Type B pancreatic cell (in vitro differentiated cells): ENCODE results near the gene IL3RA. TPM values are rescaled to one million over a fixed set of nuclear protein-coding genes. Genes with fewer than 3 reads are reported as not detected.

ENCODE experiments used
- DNase-seq: peaks from one replicate; pipeline ENCODE4 v3.0.0; 2021; ENCODE audit warnings: mixed read lengths; ENCODE audit not compliant: unreplicated experiment; ENCODE audit errors: extremely low spot score
- H3K27ac Mint-ChIP-seq: 2 replicates; pipeline ENCODE4 v1.8.0; 2021; ENCODE audit warnings: mild to moderate bottlenecking, mixed read lengths
- H3K27me3 Mint-ChIP-seq: 2 replicates; pipeline ENCODE4 v1.8.0; 2021; ENCODE audit warnings: mixed read lengths
- H3K36me3 Mint-ChIP-seq: 2 replicates; pipeline ENCODE4 v1.8.0; 2021; ENCODE audit warnings: mixed read lengths
- H3K4me1 Mint-ChIP-seq: one replicate; pipeline ENCODE4 v1.8.0; 2021; ENCODE audit warnings: mixed read lengths; ENCODE audit not compliant: unreplicated experiment
- H3K4me3 Mint-ChIP-seq: 2 replicates; pipeline ENCODE4 v1.8.0; 2021; ENCODE audit warnings: mild to moderate bottlenecking, mixed read lengths
- H3K9me3 Mint-ChIP-seq: 2 replicates; pipeline ENCODE4 v1.8.0; 2021; ENCODE audit warnings: mixed read lengths
- total RNA-seq: library from RNA; stranded (reverse); gene quantifications from 2 replicates; pipeline ENCODE4 v1.2.1, GENCODE V29; 2021; ENCODE audit warnings: low replicate concordance
- TF ChIP-seq, protein P1 (sequence below): fragments of 200-600 bp; sonication (generic); conservative IDR thresholded peaks from 2 replicates; pipeline ENCODE4 v1.5.0; 2021; ENCODE audit warnings: antibody characterized with exemption, mild to moderate bottlenecking

The IL3RA gene
- total RNA-seq, 1 donor from 2014 or later = not detected

DNA sequence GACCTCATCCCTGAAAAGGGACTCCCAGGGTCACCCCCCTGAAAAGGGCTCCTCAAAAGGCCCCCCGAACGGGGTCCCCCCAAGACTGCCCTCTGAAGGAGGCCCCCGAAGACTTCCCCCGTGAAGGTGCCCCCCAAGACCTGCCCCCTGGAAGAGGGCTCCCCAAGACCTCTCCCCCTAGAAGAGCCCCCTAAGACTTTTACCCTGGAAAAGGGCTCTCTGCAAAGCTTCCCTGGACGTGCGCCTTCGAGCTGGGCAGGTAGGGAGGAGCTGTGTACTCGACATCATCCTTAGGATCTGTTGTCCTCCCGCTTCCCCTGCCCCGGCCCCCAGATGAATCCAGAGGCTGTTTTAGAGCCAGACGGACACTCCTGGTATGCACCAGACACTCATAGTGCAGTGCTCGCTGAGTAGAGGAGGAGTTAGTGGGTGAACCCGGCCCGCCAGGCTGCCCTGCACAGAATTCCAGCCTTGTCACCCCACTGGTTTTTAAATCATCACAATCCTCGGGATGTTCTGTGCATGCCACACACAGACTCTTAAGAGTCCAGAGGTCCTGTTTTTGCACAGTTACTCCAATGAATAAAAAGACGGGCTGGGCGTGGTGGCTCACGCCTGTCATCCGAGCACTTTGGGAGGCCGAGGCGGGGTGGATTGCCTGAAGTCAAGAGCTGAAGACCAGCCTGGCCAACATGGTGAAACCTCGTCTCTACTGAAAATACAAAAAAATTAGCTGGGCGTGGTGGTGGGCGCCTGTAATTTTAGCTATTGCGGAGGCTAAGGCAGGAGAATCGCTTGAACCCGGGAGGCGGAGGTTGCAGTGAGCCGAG lies 61.1 kb downstream of the IL3RA start:
- H3K9me3 Mint-ChIP-seq = no peaks in the 10 kb centered on the region
- no peak overlapping the region for H3K4me3 Mint-ChIP-seq
- DNase-seq = no peak
- H3K36me3 Mint-ChIP-seq = peaks cover 12% of the 10 kb centered on the region
- H3K4me1 Mint-ChIP-seq = peaks cover 11% of the 10 kb centered on the region
- no peaks in the 10 kb centered on the region for H3K27me3 Mint-ChIP-seq
- no peak overlapping the region for H3K27ac Mint-ChIP-seq
- TF ChIP-seq, protein P1, sequence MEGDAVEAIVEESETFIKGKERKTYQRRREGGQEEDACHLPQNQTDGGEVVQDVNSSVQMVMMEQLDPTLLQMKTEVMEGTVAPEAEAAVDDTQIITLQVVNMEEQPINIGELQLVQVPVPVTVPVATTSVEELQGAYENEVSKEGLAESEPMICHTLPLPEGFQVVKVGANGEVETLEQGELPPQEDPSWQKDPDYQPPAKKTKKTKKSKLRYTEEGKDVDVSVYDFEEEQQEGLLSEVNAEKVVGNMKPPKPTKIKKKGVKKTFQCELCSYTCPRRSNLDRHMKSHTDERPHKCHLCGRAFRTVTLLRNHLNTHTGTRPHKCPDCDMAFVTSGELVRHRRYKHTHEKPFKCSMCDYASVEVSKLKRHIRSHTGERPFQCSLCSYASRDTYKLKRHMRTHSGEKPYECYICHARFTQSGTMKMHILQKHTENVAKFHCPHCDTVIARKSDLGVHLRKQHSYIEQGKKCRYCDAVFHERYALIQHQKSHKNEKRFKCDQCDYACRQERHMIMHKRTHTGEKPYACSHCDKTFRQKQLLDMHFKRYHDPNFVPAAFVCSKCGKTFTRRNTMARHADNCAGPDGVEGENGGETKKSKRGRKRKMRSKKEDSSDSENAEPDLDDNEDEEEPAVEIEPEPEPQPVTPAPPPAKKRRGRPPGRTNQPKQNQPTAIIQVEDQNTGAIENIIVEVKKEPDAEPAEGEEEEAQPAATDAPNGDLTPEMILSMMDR = no peak

DNA sequence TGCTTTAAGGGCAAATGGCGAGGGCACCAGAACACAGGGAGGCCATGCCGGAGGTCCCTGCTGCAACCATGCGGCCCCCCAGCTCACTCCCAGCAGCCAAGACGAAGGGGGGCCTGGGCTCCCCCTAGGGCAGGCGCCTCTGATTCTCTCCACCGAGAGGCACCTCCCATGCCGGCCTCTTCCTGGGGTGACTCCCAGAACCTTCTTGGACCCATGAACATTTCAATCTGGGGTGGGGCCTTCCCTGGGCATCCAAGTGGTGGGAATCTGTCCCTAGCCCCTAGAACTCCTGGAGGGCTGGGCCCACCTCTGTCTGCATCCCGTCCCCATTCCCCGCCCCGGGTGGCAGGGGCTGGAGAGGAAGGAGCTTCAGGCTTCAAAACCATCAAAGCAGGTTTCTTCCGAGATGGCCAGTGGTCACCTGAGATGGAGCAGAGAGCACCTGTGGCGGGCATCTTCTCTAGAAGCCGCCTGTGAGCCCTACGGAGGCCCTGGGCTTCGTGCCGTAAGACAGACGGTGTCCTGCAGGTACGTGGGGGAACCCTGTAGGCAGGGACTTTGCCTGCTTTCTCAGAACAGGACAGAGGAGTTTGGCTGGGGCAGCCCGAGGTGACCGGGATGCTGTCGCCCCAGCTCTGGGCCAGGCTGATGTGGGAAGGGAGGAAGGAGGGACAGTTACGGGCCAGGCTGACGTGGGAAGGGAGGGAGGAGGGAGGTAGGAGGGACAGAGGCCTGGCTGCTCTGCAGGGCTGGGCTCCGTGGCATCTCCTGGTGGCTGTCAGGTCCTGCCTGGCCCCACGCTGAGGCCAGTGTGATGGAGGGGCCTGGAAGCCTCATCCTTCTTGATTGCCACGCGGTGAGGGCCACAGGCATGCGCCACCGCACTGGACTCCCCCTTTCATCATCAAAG lies 62.1 kb downstream of the IL3RA start:
- TF ChIP-seq, protein P1 = no peak
- no peaks in the 10 kb centered on the region for H3K9me3 Mint-ChIP-seq
- no peaks in the 10 kb centered on the region for H3K27me3 Mint-ChIP-seq
- H3K27ac Mint-ChIP-seq = no peak overlapping the region
- peaks cover 12% of the 10 kb centered on the region for H3K36me3 Mint-ChIP-seq
- H3K4me3 Mint-ChIP-seq = no peak overlapping the region
- peaks cover 11% of the 10 kb centered on the region for H3K4me1 Mint-ChIP-seq
- no peak for DNase-seq

GRCh38 chrX:1400049-1400448 lies 63.5 kb downstream of the IL3RA start:
- TF ChIP-seq, protein P1 = no peak
- DNase-seq = no peak
- Mint-ChIP-seq H3K4me3 (no peak overlapping the region), H3K4me1 (peaks cover 11% of the 10 kb centered on the region), H3K27ac (no peak overlapping the region), H3K27me3 (no peaks in the 10 kb centered on the region), H3K36me3 (peaks cover 12% of the 10 kb centered on the region), H3K9me3 (no peaks in the 10 kb centered on the region)

DNA sequence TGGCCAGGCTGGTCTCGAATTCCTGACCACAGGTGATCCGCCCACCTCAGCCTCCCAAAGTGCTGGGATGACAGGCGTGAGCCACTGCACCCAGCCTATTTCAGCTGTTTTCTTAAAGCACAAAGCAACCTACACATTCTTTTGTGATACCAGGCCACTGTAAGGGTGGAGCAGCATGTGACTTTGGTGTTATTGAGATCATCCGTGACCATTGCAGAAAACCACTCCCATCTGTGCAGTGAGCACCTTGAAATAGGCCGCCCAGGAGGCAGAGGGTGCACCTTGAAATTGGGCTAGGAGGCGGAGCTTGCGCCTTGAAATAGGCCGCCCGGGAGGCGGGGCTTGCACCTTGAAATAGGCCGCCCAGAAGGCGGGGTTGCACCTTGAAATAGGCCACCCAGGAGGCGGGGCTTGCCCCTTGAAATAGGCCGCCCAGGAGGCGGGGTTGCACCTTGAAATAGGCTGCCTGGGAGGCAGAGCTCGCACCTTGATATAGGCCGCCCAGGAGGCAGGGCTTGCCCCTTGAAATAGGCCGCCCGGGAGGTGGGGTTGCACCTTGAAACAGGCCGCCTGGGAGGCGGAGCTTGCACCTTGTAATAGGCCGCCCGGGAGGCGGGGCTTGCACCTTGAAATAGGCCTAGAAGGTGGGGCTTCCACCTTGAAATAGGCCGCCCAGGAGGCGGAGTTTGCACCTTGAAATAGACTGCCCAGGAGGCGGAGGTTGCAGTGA lies 64.3 kb downstream of the IL3RA start:
- H3K27me3 Mint-ChIP-seq = no peaks in the 10 kb centered on the region
- no peak for DNase-seq
- peaks cover 4% of the 10 kb centered on the region for H3K36me3 Mint-ChIP-seq

More for the DNA sequence above, 64.3 kb downstream of the IL3RA start:
- TF ChIP-seq, protein P1 = no peak
- H3K9me3 Mint-ChIP-seq = no peaks in the 10 kb centered on the region
- no peak overlapping the region for H3K4me3 Mint-ChIP-seq
- H3K4me1 Mint-ChIP-seq = peaks cover 4% of the 10 kb centered on the region
- no peak overlapping the region for H3K27ac Mint-ChIP-seq
